NCI-H226 (cell line): ENCODE measurements around the gene PPFIA3.
A peak's percentile ranks its signal among the peaks of the same experiment; 100 is the strongest.
"Not testable (repeated sequence)": the region's sequence is repeated elsewhere in the genome, so short reads cannot be mapped to it uniquely, and the experiment has no call there.

Source experiments
- DNase-seq: peaks from one replicate; pipeline ENCODE4 v3.0.0-alpha.2; 2015

PPFIA3 gene

DNA sequence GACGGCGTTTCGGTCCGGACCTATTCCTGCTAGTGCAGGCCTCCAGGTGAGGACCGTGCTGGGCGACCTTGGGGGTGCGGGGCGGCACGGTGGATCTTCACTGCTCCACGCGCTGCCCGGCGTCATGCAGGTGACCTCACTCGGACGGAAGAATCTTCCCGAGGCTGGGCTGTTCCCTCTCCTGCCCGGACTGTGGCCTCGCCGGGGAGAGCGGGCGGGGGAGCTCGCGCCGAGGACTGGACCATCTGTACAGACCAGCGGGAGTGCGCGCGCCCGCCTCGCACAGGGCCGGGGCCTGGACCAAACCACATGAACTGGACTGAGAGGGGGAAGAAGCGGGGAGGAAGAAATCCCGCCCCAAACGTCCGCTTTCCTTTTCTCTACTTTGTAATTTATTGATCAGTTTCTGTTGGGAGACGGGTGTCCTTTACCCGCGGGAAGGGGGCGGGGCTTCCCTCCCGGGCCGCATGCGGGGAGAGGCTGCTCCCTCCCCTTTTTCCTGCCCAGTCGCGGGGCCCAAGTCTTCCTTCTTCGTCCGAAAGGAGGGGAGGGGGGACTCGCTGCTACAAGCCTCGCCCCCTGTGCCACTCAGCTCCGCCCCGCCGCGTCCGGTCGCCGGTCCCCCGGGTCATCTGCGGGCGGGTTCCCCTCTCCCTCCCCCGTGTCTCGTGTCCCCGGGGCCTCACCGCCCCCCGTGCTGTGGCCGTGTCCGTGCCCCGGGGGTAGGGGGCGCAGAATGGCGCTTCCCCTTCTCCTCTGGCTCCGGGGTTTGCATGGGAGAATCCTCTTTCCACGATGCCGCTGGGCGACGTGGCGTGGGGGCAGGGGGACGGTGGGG is 31.0 kb downstream of the PPFIA3 start:
- DNase-seq: peak; percentile 63

DNA sequence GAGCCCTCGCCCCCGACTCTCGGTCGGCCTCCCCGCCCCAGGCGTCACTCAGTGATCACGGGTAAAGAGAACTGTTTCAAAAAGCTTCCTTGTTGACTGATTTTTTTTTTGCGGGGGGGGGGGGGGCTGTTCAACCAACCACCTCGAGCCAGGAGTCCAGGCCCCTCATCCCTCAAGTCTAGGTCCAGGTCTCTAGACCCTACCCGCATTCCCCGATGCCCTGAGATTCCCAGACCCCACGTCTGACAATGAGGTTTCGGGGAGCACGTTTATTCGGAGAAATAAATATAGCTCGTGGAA is 31.6 kb downstream of the PPFIA3 start:
- DNase-seq: no peak

DNA sequence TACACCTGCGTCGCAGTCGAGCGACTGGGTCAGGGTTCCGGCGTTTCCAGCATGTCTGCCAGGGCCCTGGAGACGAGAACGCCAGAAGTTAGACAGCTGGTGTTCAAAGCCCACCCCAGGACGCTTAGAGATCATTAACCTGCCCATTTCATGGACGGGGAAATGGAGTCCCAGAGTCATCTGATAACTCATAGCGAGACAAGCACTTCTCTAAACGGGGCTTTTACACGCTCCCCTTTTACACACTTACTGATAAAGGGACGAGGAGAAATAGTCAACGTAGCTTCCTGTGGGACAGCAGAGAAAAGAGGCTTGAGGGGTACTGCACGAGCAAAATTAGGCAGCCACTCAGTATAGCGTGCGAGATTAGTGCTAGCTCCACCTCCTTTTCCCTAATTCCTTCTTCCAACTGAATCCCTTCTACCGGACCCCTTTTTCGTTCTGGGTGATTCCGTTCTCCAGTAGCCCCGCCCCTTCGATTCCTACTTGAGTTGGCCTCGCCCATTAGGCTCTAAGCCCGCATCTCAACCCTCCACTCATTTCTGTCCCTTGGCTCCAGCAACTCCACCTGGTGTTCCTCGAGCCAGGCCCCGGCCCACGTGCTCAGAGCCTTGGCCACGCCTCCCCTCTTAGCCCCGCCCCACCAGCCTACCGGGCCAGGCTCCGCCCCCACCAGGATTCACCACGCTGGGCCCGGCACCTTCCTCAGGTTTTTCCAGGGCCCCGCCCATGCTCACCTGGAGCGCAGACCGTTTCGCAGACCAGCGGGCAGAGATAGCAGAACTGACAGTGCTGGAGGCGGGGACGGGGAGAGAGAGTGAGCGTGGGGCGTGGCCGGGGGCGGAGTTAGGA is 32.1 kb downstream of the PPFIA3 start:
- no peak for DNase-seq

DNA sequence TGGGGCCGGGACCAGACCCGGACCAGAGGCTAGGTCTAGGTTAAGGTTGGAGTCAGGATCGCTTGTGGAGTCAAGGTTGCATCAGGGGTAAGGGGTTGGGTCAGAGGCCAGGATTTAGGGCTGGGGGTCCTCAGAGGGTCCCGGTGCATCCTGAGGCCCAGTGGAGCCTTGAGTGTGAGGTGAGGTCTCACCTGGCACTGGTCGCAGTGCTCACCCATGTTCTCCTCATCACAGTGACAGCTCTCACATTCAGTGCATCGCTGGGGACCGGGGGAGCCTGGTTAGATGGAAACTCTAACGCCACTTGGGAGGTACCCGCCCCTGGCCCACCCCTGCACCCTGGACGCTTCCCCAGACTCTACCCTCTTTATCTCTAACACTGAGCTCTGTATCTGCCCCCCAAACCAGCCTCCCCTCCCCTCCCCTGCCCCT is 32.8 kb downstream of the PPFIA3 start:
- DNase-seq: no peak

- DNase-seq: no peak
Observed at GRCh38 chr19:49153167-49153809, 33.9 kb downstream of the PPFIA3 start.

DNA sequence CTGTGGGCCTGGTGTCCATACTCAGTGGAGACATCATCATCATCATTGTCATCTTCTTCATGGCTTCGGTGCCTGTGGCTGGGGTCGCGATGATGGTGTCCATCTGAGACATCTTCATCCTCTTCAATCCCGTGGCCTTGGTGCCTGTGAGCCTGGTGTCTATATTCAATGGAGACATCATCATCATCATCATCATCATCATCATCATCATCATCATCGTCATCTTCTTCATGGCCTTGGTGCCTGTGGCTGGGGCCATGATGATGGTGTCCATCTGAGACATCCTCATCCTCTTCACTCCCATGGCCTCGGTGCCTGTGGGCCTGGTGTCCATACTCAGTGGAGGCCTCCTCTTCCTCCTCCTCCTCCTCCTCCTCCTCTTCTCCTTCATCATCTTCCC is 34.9 kb downstream of the PPFIA3 start:
- DNase-seq: no peak

DNA sequence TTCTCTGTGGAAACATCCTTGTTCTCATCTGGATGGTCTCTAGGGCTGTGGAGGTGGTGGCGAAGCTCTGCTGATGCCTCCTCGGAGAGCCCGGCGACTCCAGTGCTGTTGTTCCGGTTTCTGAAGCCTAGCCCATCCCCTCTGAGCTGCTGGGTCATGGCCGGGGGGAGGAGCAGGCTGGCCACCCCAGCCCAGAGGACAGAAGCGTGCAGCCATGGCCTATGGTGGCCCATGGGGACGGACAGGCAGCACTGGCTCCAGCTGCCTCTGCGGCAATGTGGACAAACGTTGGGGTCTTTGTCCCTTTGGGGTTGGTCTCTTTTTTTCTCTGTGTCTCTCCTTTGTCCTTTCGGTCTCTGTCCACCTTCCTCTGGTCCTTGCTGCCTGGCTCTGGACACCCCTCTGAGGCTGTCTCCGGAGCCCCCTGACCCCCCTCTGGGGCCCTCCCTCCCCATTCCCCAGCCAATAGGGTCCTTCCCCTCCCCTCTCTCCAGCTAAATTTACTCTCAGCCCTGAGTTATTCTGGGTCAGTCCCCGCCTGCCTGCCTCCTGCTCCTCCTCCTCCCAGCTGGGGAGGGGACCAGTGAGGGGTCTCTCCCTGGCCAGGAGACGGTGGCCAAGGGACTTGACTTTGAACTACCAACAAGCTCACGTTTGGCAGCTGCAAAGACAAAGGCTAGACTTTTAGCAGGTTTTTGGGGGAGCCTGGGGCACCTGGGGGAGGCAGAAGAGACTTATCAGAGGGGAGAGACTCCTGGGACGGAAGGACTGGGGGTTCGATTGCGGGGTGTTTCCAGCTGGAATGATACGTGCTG is 35.9 kb downstream of the PPFIA3 start, which contains the start of gene HRC:
TSS of gene HRC (minus strand) at position 392 of the 815 bp plus-strand sequence. CDS start at position 233, 159 bp downstream.
- DNase-seq: no peak

GRCh38 chr19:49155820-49156346 is 36.5 kb downstream of the PPFIA3 start:
- no peak for DNase-seq

DNA sequence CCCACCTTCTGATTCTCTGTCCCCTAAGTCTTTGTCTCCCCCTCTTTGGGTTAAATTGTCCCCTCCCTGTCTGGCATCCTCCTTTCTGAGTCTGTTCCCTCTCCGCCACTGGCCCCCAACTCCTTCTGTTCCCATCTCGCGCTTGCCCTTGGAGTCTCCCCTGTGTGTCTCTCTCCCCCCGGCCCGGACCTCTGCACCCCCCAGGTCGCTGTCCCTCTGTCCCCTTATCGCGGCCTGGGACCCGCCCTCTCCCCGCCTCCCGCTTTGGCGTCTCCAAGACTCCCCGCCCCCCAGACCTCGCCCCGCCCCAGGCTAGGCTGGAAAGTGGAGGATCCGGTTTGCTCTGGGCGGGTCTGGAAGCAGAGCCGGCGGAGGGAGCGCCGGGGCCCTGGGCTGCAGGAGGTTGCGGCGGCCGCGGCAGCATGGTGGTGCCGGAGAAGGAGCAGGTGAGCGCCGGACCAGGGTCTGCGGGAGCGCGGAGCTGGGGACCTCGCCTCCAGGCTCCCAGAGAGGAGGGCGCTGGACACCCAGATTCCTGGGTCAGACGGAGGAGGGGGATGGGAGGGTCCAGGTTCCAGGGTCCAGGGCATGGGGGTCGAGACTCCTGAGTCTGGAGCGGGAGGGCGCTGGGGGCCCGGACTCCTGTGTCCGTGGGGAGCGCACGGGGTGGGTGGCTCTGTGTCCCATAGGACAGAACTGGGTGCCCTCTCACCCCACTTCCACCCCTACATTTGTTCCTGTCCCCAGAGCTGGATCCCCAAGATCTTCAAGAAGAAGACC is 38.3 kb downstream of the PPFIA3 start, which contains the start of gene TRPM4:
TSS of gene TRPM4 (plus strand) at position 348 of the 780 bp plus-strand sequence. CDS start at position 423, 75 bp downstream.
- peak; percentile 75 for DNase-seq

- no peak for DNase-seq
Observed at GRCh38 chr19:49160450-49161189, 41.3 kb downstream of the PPFIA3 start.

- DNase-seq: no peak
Observed at GRCh38 chr19:49161987-49162386, 42.6 kb downstream of the PPFIA3 start.

DNA sequence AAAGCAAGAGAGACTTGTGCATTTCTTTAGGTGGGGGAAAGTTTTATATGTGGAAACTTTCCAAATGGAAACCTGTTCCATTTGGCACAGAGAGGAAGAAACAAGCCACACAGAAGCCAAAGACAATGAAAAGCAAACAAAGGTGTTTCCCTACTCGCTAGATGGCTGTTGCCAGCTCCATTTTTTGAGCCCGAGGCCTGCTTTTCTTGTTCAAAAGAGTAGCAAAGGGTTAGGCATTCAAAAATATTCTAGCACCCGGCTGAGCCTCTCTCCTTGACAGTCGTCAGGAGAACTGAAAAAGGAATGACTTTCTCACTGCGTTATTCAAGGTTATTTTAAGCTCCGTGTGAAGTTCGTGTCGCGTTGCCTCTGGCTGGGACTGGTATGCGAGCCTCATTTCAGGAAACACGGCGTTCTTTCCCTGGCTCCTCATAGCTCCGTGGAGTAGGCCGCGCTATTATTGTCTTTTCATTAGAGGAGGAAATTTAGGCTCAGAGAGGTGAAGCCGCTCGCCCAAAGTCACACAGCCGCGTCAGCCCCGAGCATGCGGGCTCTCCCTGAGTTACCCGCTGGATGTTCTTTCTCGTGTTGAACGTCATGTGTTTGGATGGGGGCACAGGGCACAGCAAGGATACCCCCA is 45.9 kb downstream of the PPFIA3 start:
- DNase-seq: no peak

DNA sequence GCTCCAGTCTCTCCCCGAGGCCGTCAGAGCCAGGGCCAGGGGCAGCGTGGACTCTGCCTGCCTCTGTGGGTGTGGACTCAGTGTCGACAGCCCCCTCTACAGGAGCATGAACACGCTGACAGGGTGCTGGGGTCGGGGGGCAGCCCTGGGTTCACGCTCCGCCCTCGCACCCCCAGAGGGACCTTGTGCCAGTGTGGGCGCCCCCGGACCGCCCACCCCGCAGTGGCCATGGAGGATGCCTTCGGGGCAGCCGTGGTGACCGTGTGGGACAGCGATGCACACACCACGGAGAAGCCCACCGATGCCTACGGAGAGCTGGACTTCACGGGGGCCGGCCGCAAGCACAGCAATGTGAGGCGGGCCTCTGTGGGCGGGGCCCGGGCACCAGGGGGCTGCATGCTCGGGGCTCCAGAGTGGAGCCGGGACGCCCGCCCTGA is 46.5 kb downstream of the PPFIA3 start:
- no peak for DNase-seq

DNA sequence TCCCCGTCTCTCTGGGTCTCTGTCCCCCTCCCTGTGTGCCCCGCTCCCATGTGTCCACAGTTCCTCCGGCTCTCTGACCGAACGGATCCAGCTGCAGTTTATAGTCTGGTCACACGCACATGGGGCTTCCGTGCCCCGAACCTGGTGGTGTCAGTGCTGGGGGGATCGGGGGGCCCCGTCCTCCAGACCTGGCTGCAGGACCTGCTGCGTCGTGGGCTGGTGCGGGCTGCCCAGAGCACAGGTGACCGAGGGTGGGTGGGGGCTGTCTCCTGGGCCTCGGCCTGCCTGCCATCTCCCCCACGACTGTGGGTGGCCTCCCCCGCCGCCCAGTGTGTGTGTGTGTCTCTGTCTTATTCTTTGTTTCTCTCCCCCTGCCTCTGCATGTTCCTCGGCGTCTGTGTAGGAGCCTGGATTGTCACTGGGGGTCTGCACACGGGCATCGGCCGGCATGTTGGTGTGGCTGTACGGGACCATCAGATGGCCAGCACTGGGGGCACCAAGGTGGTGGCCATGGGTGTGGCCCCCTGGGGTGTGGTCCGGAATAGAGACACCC is 48.6 kb downstream of the PPFIA3 start:
- DNase-seq: no peak

- no peak for DNase-seq
Observed at GRCh38 chr19:49168421-49168820, 49.1 kb downstream of the PPFIA3 start.

- no peak for DNase-seq
Observed at GRCh38 chr19:49173198-49173597, 53.9 kb downstream of the PPFIA3 start.

- no peak for DNase-seq
Observed at GRCh38 chr19:49180659-49181058, 61.3 kb downstream of the PPFIA3 start.

DNA sequence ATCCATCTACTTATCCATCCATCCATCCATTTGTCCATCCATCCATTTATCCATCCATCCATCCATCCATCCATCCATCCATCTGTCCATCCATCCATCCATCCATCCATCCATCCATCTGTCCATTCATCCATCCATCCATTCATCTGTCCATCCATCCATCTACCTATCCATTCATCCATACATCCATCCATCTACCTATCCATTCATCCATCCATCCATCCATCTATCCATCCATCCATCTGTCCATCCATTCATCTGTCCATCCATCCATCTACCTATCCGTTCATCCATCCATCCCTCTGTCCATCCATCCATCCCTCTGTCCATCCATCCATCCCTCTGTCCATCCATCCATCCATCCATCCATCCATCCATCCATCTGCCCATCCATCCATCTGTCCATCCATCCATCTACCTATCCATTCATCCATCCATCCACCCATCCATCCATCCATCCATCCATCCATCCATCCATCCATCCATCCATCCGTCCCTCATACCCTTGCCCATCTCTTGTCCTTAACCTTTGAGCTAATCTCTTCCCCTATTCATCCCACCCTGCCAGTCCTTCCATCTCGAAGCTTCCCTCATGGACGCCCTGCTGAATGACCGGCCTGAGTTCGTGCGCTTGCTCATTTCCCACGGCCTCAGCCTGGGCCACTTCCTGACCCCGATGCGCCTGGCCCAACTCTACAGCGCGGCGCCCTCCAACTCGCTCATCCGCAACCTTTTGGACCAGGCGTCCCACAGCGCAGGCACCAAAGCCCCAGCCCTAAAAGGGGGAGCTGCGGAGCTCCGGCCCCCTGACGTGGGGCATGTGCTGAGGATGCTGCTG is 62.9 kb downstream of the PPFIA3 start:
- DNase-seq: not testable (repeated sequence)
